Small intestine (tissue), 7 donors: Measurements from ENCODE around the gene DTX3L. TPM values are rescaled to one million over a fixed set of nuclear protein-coding genes. Genes with fewer than 3 reads are reported as not detected.
A peak's percentile ranks its signal among the peaks of the same experiment; 100 is the strongest.

ENCODE experiments used
- DNase-seq, 2 donors: peaks; one replicate each; pipeline versions ENCODE4 v3.0.0 to v3.0.0-alpha.2; 2013
- FAIRE-seq: peaks from 2 replicates; lab custom pipeline; 2012; peaks lifted over from hg19 to GRCh38; lab: Jason Lieb, UNC
- H3K27ac ChIP-seq, 3 donors: one replicate each; pipeline ENCODE4 v1.5.1; 2013; ENCODE audit warnings: low read length in 2 of 3, mild to moderate bottlenecking in 2 of 3, control low read depth in 1 of 3, inconsistent platforms in 1 of 3, low read depth in 1 of 3, moderate library complexity in 1 of 3
- H3K27me3 ChIP-seq, 3 donors: one replicate each; pipeline ENCODE4 v1.6.1; 2013; ENCODE audit warnings: low read length in 3 of 3, inconsistent platforms in 1 of 3; ENCODE audit not compliant: control insufficient read depth in 3 of 3, insufficient read depth in 3 of 3
- H3K36me3 ChIP-seq, 3 donors: one replicate each; pipeline ENCODE4 v1.6.1; 2013; ENCODE audit warnings: low read length in 3 of 3, inconsistent platforms in 1 of 3, low read depth in 1 of 3, mild to moderate bottlenecking in 1 of 3, moderate library complexity in 1 of 3; ENCODE audit not compliant: control insufficient read depth in 3 of 3, insufficient read depth in 2 of 3
- H3K4me1 ChIP-seq, 3 donors: one replicate each; pipeline ENCODE4 v1.6.1; 2013; ENCODE audit warnings: low read length in 2 of 3, inconsistent platforms in 1 of 3, low read depth in 1 of 3, mild to moderate bottlenecking in 1 of 3, moderate library complexity in 1 of 3; ENCODE audit not compliant: control insufficient read depth in 3 of 3, insufficient read depth in 2 of 3
- H3K4me3 ChIP-seq, 3 donors: one replicate each; pipeline ENCODE4 v1.5.1; 2013; ENCODE audit warnings: low read length in 3 of 3, control low read depth in 1 of 3, inconsistent platforms in 1 of 3, low read depth in 1 of 3, mild to moderate bottlenecking in 1 of 3, moderate library complexity in 1 of 3
- H3K9me3 ChIP-seq, 2 donors: one replicate each; pipeline ENCODE4 v1.6.1; 2013; ENCODE audit warnings: low read depth in 1 of 2, low read length in 1 of 2; ENCODE audit not compliant: control insufficient read depth in 2 of 2, insufficient read depth in 1 of 2
- WGBS, 3 donors: extraction: QIAGEN DNeasy Blood & Tissue Kit; methylation state at CpG; one replicate each; pipeline ENCODE4 v1.1.7; 2013; 5-methylcytosine and 5-hydroxymethylcytosine counted together
- polyA plus RNA-seq, 4 donors: library from polyadenylated mRNA; stranded (reverse) in 3 of 4; unstranded in 1 of 4; fragments of 200-250 nt in 3 of 4; fragments of 120-200 nt in 1 of 4; gene quantifications; one replicate each; pipeline versions ENCODE4 v1.2.1 to v1.2.3, GENCODE V29; 2013
- donor health status: healthy with polysubstance abuse.
- donor health status: control.
- donor health status: control.
- donor health status: Bipolar disorder and iron deficiency.
- donor health status: healthy.

DTX3L gene
- polyA plus RNA-seq, 4 donors: 10.8 to 29.1 (median 18.6) TPM

- DNase-seq (no peak), FAIRE-seq (no peak)
- Histone ChIP-seq H3K27me3 (no peaks in the 10 kb centered on the region), H3K9me3 (no peaks in the 10 kb centered on the region), H3K4me3 (no peak overlapping the region), H3K27ac (no peak overlapping the region), H3K36me3 (peaks cover 22 to 41% (median 28%) of the 10 kb centered on the region in 3 donors), H3K4me1 (no peaks in the 10 kb centered on the region)
- WGBS, 3 donors: 61 to 85% (median 76%) methylated on average over 3 of the region's 3 CpGs
These were observed 11.0 kb upstream of the DTX3L start for GRCh38 chr3:122553171-122553570.

- no peak for FAIRE-seq
- Histone ChIP-seq H3K36me3 (peaks cover 25 to 44% (median 29%) of the 10 kb centered on the region in 3 donors), H3K4me1 (no peaks in the 10 kb centered on the region)
These were observed 8.7 kb upstream of the DTX3L start for GRCh38 chr3:122555275-122556071.

GRCh38 chr3:122557356-122557755 lies 6.8 kb upstream of the DTX3L start:
- no peaks in the 10 kb centered on the region for H3K27me3 ChIP-seq
- H3K4me3 ChIP-seq: no peak overlapping the region
- no peaks in the 10 kb centered on the region for H3K9me3 ChIP-seq
- FAIRE-seq (no peak), DNase-seq (no peak)
- H3K4me1 ChIP-seq: peaks cover 0 to 7% (median 2%) of the 10 kb centered on the region in 3 donors
- peaks cover 19 to 32% (median 22%) of the 10 kb centered on the region in 3 donors for H3K36me3 ChIP-seq
- 87 to 94% (median 93%) methylated on average over 5 of the region's 5 CpGs for WGBS, 3 donors
- no peak overlapping the region for H3K27ac ChIP-seq

More at GRCh38 chr3:122555275-122556071, 8.7 kb upstream of the DTX3L start:
- no peak overlapping the region for H3K4me3 ChIP-seq
- 91 to 92% (median 92%) methylated on average over 6 of the region's 6 CpGs for WGBS, 3 donors
- H3K27me3 ChIP-seq: no peaks in the 10 kb centered on the region
- H3K27ac ChIP-seq: no peak overlapping the region
- H3K9me3 ChIP-seq: no peaks in the 10 kb centered on the region
- DNase-seq: no peak

GRCh38 chr3:122558605-122559004 lies 5.5 kb upstream of the DTX3L start:
- H3K4me3 ChIP-seq: no peak overlapping the region
- H3K4me1 ChIP-seq: peaks cover 2 to 14% (median 8%) of the 10 kb centered on the region in 3 donors
- H3K36me3 ChIP-seq: peaks cover 19 to 32% (median 22%) of the 10 kb centered on the region in 3 donors
- DNase-seq (no peak), FAIRE-seq (no peak)
- no peaks in the 10 kb centered on the region for H3K27me3 ChIP-seq
- 94 to 96% (median 95%) methylated on average over 6 of the region's 6 CpGs for WGBS, 3 donors
- no peak overlapping the region for H3K27ac ChIP-seq
- no peaks in the 10 kb centered on the region for H3K9me3 ChIP-seq

- no peaks in the 10 kb centered on the region for H3K27me3 ChIP-seq
- H3K4me3 ChIP-seq: no peak overlapping the region
- DNase-seq (no peak), FAIRE-seq (no peak)
- WGBS, 3 donors: 83 to 88% (median 88%) methylated on average over 3 of the region's 3 CpGs
- no peak overlapping the region for H3K27ac ChIP-seq
- H3K9me3 ChIP-seq: no peaks in the 10 kb centered on the region
- H3K36me3 ChIP-seq: peaks cover 17 to 26% (median 22%) of the 10 kb centered on the region in 3 donors
- H3K4me1 ChIP-seq: peaks cover 2 to 14% (median 9%) of the 10 kb centered on the region in 3 donors
These were observed 4.2 kb upstream of the DTX3L start for GRCh38 chr3:122559906-122560305.

- Histone ChIP-seq H3K9me3 (no peaks in the 10 kb centered on the region), H3K27me3 (no peaks in the 10 kb centered on the region), H3K36me3 (peaks cover 9 to 19% (median 17%) of the 10 kb centered on the region in 3 donors), H3K4me3 (no peak overlapping the region), H3K27ac (peak overlapping the region in 1 of 3 donors; percentile 1), H3K4me1 (peaks cover 4 to 21% (median 12%) of the 10 kb centered on the region in 3 donors)
- FAIRE-seq (no peak), DNase-seq (peak; percentile 72 to 77)
- WGBS, 3 donors: 80 to 87% (median 86%) methylated on average over 1 of the region's 1 CpG
These were observed 3.5 kb upstream of the DTX3L start for GRCh38 chr3:122560680-122561079.

GRCh38 chr3:122562923-122563716 lies 1.0 kb upstream of the DTX3L start:
- Histone ChIP-seq H3K27me3 (no peaks in the 10 kb centered on the region), H3K36me3 (peaks cover 8 to 25% (median 12%) of the 10 kb centered on the region in 3 donors), H3K9me3 (no peaks in the 10 kb centered on the region), H3K4me1 (peaks cover 4 to 22% (median 12%) of the 10 kb centered on the region in 3 donors), H3K4me3 (peak overlapping the region; percentile 93 to 99 (median 95)), H3K27ac (peak overlapping the region; percentile 93 to 99 (median 98))
- no peak for FAIRE-seq
- WGBS, 3 donors: 24 to 34% (median 30%) methylated on average over 5 of the region's 5 CpGs
- no peak for DNase-seq

- Histone ChIP-seq H3K27ac (peak overlapping the region; percentile 93 to 99 (median 98)), H3K27me3 (no peaks in the 10 kb centered on the region), H3K9me3 (no peaks in the 10 kb centered on the region), H3K36me3 (peaks cover 5 to 22% (median 8%) of the 10 kb centered on the region in 3 donors), H3K4me1 (peaks cover 4 to 22% (median 12%) of the 10 kb centered on the region in 3 donors), H3K4me3 (peak overlapping the region; percentile 93 to 99 (median 95))
- 8 to 15% (median 13%) methylated on average over 5 of the region's 5 CpGs for WGBS, 3 donors
- DNase-seq: peak; percentile 35 to 47
- FAIRE-seq: no peak
These were observed 467 bp upstream of the DTX3L start for GRCh38 chr3:122563717-122564025.
